Measurements from ENCODE around the gene NMNAT3. TPM values are rescaled to one million over a fixed set of nuclear protein-coding genes. Genes with fewer than 3 reads are reported as not detected.

NMNAT3 gene
- total and polyA plus RNA-seq, 12 donors: 4.2 to 12.4 (median 7.7) TPM

GRCh38 chr3:139620438-139620837 lies 57.3 kb downstream of the NMNAT3 start:
- no peaks in the 10 kb centered on the region for H3K36me3 ChIP-seq (replicated peaks in 1 of 2)
- no peak overlapping the region for H3K4me3 ChIP-seq
- TF ChIP-seq CTCF (IDR thresholded peaks at IDR 0.05) (no peak), POLR2A (IDR thresholded peaks at IDR 0.05) (no peak)
- H3K27me3 ChIP-seq: no peaks in the 10 kb centered on the region
- no peaks in the 10 kb centered on the region for H3K4me1 ChIP-seq (replicated peaks in 1 of 2)
- intact Hi-C loops (cut with DNase I): no loop called here
- 82 to 93% (median 86%) methylated on average over 3 of the region's 3 CpGs for WGBS, 4 donors
- no peaks in the 10 kb centered on the region for H3K9me3 ChIP-seq (replicated peaks in 1 of 3)
- no peak for DNase-seq
- no peak overlapping the region for H3K27ac ChIP-seq

- H3K36me3 ChIP-seq (replicated peaks in 1 of 2): no peaks in the 10 kb centered on the region
- 58 to 73% (median 70%) methylated on average over 1 of the region's 1 CpG for WGBS, 4 donors
- DNase-seq: no peak
- no peak for TF ChIP-seq CTCF (IDR thresholded peaks at IDR 0.05)
- no peak for TF ChIP-seq POLR2A (IDR thresholded peaks at IDR 0.05)
- no peaks in the 10 kb centered on the region for H3K9me3 ChIP-seq (replicated peaks in 1 of 3)
- H3K4me3 ChIP-seq: no peak overlapping the region
- intact Hi-C loops (cut with DNase I): no loop called here
- H3K27ac ChIP-seq: no peak overlapping the region
- H3K27me3 ChIP-seq: no peaks in the 10 kb centered on the region
- no peaks in the 10 kb centered on the region for H3K4me1 ChIP-seq (replicated peaks in 1 of 2)
Measured at GRCh38 chr3:139619484-139619883, 58.3 kb downstream of the NMNAT3 start.

GRCh38 chr3:139617672-139618268 lies 60.0 kb downstream of the NMNAT3 start:
- Histone ChIP-seq H3K36me3 (replicated peaks in 1 of 2) (no peaks in the 10 kb centered on the region), H3K9me3 (replicated peaks in 1 of 3) (no peaks in the 10 kb centered on the region), H3K4me1 (replicated peaks in 1 of 2) (no peaks in the 10 kb centered on the region), H3K27ac (no peak overlapping the region), H3K4me3 (no peak overlapping the region), H3K27me3 (no peaks in the 10 kb centered on the region)
- TF ChIP-seq POLR2A (IDR thresholded peaks at IDR 0.05) (no peak), CTCF (IDR thresholded peaks at IDR 0.05) (no peak)
- intact Hi-C loops (cut with DNase I): no loop called here
- 70 to 80% (median 74%) methylated on average over 3 of the region's 3 CpGs for WGBS, 4 donors
- no peak for DNase-seq

- Histone ChIP-seq H3K27me3 (no peaks in the 10 kb centered on the region), H3K4me1 (replicated peaks in 1 of 2) (no peaks in the 10 kb centered on the region), H3K9me3 (replicated peaks in 1 of 3) (no peaks in the 10 kb centered on the region), H3K27ac (no peak overlapping the region), H3K4me3 (no peak overlapping the region), H3K36me3 (replicated peaks in 1 of 2) (no peaks in the 10 kb centered on the region)
- intact Hi-C loops (cut with DNase I): no loop called here
- WGBS, 4 donors: 81 to 92% (median 91%) methylated on average over 4 to 5 of the region's 5 CpGs
- no peak for DNase-seq
- TF ChIP-seq POLR2A (IDR thresholded peaks at IDR 0.05) (no peak), CTCF (IDR thresholded peaks at IDR 0.05) (no peak)
Measured at GRCh38 chr3:139611528-139611927, 66.2 kb downstream of the NMNAT3 start.

Data from adrenal gland (tissue), 12 donors.